HG02973 (cell line): ENCODE measurements around the gene MRGPRF.

Experiments
- ATAC-seq: cut with Tn5 transposase; IDR thresholded peaks from one replicate; pipeline ENCODE4 v1.9.1; 2021; ENCODE audit warnings: moderate library complexity; ENCODE audit not compliant: unreplicated experiment

Gene MRGPRF

DNA sequence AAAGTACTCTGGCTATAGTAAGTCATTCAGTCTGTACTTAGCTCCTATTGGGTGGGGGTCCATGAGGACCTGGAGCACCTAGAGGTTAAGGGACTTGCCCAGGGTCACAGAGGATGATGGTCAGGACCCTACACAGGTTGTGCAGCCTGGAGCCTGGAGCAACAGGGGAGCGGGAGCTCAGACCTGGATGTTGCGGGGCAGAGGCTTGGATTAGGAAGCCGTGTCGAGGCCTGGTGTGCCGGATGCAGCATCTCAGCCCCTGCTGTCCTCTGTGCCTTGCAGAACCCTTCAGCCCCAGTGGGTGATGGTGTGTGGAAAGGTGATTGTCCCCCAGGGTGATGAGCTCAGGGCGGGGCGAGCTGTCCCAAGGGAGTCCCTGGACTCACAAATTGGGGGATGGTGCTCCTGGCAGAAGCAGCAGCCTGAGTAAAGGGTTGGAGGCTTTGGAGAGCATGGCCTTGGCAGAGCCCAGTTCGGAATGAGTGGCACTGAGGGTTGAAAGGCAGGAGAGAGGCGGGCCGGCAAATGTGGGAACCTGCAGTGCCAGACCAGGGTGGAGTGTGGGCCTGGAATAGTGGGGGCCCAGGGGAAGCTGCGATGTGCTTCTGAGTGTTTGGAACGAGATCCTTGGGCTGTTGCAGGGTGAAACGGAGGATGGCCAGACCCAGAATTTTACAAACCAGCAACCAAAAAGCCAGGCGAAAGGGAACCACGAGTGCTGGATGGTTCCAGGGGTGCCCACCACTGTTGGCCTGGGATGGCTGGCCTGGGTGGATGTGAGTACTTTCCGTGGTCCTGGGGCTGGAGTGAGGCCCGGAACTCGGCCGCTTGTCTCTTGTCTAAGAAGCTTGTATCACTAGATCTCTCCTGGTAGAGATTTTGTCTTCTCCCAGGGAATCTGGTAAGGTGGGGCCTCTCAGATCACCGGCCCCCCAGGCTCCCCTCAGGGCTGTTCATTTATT is 38.6 kb upstream of the MRGPRF start:
- ATAC-seq, result no peak

DNA sequence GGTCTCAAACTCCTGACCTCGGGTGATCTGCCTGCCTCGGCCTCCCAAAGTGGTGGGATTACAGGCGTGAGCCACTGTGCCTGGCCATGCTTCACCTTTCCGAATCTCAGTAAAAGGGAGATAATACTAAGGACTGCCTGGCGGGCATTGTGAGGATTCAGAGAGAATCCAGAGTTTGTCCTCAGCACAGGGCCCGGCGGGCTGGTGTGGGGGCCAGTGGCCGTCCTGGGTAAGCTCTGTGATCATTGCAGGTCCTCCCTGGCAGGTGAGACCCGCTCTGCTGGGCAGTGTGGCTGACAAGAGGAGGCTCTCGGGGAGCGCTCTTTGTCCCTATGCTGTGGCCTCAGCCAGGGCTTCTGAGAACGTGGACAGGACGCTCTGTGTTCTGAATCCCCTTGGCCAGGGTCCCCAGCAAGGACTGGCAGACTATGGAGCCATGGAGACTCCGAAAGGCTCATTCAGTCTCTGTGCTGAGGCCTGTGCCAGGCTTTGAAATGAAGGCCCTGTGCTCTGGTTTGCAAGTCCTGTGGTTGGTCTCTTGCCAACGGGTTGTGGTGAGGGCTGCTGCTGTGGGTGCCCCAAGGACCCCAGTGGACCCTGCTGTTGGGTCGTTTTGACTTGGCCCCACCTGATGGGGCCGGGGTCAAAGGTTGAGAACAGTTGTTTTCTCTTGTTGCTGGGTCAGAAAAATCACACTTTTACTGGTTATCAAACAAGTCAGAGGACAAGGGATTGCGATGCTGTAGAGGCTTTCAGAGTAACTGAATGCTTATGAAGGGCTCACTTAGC is 37.7 kb upstream of the MRGPRF start:
- no peak for ATAC-seq

DNA sequence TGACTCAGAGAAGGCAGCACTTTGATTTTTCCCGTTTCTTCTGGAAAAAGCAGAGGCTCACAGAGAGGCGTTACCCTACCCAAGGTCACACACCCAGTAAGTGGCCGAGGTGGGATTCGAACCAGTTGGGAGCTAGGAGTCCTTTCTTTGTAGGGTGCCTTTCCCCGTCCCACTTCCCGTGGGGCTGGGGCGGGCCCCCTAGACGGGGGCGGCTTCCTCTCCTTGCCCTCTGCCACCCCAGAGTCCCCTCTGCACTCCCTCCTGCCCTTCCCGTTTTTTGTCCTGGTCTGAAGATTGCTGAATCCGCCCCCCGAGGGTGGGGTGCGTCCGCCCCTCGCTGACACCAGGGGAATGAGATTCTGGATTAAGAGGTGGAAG is 36.4 kb upstream of the MRGPRF start:
- ATAC-seq, result no peak

DNA sequence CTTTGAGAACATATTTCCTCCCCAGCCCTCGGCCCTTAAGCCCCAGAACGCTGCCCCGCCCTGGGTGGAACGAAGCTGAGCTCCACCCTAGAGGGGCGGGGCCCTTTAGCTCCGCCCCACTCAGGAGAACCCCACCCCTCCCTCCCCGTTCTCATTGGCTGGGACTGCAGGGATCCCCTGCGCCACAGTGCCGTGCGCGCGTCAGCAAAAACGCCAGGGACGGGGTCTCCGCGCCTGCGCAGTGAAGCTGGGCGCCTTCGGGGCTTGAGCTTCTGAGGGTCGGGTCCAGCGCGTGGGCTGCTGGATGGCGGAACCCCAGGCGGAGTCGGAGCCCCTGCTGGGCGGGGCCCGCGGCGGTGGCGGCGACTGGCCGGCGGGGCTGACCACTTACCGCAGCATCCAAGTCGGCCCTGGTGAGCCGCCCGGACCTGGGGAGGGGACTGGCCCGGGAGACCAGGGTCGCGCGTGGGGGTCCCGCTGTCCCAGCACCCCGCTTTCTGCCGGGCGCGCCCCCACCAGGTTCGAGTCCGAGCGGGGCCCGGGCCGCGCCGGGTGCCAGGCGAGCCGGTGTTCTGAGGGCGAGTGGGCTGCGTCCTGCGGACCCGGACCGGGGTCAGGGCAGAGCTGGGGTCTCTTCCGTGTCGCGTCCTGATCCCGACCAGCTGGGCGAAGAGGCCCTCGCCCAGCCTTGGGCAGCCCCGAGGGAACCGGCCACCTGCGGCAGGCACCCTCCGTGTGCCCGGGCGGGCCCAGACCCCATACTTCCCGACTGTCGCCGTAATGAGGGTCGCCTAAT is 35.8 kb upstream of the MRGPRF start, which contains the start of gene TPCN2:
Gene TPCN2, plus strand, starts transcription at position 239 of the 796 bp plus-strand sequence. Its CDS starts 66 bp downstream, at position 305.
- peak; percentile 76 for ATAC-seq

DNA sequence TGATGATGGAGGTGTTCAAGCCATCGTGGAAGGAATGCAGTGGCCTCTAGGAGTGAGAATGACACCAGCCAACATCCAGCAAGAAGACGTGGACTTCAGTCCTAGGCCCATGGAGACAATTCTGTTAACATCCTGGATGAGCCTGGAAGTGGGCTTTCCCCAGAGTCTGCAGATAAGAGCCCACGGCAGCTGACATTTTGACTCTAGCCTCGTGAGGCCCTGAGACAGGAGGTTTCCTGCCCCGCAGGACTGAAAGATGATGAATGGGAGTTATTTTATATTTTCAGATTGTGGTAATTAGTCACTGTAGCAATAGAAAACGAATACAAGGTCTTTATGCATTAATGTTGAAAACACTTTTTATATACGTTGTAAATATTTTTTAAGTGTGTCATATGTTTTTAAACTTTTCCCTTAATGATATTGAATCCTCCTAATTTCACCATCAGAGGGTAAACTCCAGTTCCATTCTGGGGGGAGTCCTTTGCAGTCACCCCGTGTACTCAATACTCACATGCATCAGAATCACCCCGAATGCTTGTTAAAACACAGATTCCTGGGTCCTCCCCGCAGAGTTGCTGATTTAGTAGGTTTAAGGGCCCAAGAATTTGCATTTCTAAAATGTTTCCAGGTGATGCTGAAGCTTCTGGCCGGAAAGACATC is 35.1 kb upstream of the MRGPRF start:
- no peak for ATAC-seq

DNA sequence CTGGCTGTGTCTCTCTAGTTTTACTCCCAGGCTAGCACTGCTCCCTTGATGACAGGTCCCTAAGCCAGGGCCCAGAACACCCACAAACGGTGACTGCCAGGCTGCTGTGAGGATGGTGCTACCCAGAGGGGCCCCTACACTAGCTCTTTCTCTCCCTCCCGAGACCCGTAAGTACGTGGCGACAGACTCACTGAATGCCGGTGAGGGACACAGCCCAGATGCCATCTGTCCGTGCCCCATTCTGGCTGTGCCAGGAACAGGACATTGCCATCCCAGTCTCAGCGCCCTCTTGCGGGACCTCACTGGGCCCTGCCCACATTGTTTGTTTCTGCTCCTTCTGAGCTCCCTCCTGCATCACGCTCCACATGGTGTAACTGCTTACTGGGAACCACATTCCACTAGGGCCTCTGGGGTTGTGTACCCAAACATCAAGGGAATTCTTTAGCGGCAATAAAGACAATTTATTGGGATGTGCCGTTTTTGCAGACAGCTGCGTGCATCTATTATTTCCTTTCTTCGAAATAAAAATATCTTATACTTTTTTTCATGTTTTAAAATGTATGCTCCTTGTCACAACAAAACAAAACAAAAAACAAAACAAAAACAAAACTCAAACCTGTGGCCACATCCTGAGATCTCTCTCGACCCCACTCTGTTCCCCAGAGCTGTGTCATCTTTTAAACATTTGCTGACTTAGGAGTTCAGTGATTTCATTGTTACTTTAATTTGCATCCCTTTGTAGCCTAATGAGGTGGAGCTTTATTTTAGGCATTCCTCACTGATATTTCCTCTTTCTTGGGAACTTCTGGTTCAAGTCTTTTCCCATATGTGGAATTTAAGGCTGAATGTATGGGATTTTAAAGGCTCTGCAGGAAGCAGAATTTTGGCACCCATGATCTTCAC is 31.3 kb upstream of the MRGPRF start:
- no peak for ATAC-seq

DNA sequence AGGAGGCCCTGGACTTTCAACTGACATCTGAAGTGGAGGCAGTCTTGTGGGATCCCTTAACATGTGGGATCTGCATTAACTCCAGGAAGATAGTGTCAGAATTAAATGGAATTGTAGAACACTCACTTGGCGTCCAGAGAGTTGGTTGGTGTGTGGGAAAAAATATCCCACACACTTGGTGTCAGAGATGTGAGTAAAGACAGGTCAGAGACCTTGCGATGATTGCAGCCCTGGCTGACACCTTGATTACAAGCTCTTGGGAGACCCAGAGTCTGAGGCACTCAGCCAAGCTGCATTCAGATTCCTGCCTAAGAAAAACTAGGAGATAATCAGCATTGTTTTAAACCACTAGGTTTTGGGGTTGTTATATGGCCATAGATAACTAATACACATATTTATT is 28.5 kb upstream of the MRGPRF start:
- no peak for ATAC-seq

DNA sequence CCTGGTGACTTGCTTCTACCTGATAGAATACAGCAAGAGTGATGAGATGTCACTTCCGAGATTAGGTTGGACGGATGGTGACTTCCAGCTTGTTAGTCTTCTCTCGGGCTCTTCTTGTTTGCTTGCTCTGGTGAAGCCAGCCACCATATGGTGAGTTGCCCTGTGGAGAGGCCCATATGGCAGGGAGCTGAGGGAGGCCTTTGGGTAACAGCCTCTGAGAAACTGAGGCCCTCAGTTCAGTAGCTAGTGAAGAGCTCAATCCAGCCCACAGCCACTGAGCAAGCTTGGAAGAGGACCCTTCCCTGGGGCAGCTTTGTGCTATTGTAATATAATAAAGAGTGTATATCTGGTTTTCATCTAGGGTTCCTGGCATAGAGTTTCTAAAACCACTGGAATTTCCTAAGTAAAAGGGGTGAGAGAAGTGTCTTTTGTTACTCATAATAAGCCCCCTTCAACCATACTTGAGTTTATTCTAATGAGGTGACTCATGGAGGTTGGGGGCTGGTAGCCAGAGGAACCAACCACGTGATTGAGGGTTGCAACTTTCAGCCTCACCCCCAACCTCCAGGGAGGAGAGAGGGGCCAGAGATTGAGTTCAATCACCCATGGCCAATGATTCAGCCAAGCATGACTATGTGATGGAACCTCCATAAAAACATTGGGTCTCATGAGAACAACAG is 27.7 kb upstream of the MRGPRF start:
- no peak for ATAC-seq

DNA sequence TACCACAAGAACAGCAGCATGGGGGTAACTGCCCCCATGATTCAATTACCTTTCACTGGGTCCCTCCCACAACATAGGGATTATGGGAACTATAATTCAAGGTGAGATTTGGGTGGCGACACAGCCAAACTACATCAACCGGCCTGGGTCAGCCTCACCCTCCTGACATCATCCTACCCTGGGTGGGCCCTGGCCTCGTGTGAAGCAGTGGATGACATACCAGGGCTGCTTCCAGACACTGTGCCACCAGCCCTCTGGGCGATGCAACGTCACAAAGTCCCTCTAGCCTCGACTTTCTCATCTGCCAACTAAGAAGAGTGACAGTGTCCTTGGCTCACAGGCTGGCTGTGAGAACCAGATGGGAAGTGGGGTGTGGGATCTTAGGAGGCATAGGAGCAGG is 27.0 kb upstream of the MRGPRF start:
- no peak for ATAC-seq

DNA sequence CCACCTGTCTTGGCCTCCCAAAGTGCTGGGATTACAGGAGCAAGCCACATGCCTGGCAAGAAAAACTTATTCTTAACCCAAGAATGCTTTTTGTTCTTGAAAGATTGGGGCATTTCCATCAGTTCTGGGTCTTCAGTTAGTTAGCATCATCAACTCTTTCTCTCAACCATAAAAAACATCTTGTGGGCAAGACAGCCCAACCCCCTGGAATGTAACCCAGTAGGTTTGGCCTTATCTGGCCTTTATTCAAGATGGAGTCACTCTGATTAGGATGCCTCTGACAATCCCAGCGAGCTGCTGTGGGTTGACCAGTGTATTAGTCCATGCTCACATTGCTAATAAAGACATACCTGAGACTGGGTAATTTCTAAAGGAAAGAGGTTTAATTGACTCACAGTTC is 26.5 kb upstream of the MRGPRF start:
- ATAC-seq, result no peak

DNA sequence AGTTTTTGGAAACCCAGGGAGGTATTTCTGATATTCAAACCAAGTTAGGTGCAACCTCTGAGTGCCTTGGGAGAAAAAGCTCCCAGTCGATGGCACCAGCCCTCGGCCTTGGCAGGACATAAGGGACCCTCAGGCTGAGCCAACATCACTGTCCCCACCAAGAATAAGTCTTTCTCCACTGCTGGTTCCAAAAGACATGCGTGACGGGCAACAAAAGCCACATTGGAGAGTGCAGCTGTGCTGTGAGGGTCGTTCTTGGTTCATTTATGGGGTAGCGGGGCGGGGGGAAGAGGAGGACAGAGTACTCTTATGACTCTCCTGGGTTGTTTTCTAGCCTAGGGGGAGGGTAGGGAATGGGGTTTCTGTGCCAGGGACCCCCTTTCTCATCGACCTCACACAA is 24.5 kb upstream of the MRGPRF start:
- no peak for ATAC-seq

DNA sequence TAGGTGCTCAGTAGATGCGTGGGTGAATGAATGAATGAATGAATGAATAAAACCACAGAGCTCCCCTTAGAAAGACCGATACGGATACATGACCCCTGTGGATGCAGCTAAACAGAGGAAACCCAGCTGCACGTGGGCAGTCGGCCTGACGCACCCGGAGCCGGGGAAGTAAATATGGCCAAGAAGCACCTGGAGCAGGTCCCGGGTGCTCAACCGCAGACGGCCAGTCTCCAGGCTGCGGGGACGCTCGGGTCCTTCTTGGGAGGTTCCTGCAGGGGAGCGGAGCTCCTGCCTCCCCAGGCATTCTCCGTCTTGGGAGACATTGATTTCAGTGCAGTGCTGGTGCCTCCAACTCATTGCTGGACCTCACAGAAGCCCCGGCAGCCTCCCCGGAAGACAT is 24.0 kb upstream of the MRGPRF start:
- ATAC-seq, result no peak

DNA sequence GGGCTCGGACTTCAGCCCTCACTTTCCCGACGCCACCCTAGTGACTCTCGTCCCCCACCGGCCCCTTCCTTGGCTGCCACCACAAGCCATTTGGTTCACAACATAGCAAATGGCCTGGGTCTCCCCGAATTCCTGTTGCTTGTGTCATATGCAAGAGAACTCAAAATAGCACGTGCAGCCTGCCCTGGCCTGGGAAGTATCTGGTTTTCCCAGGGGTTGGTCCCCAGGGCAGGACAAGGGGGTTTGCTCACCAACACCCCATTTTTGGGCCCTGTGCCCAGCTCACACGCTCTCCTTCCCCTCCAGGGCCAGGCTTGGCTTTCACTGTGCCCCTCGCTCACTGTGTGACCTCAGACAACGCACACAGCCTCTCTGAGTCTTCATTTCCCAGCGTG is 22.9 kb upstream of the MRGPRF start:
- ATAC-seq, result no peak

DNA sequence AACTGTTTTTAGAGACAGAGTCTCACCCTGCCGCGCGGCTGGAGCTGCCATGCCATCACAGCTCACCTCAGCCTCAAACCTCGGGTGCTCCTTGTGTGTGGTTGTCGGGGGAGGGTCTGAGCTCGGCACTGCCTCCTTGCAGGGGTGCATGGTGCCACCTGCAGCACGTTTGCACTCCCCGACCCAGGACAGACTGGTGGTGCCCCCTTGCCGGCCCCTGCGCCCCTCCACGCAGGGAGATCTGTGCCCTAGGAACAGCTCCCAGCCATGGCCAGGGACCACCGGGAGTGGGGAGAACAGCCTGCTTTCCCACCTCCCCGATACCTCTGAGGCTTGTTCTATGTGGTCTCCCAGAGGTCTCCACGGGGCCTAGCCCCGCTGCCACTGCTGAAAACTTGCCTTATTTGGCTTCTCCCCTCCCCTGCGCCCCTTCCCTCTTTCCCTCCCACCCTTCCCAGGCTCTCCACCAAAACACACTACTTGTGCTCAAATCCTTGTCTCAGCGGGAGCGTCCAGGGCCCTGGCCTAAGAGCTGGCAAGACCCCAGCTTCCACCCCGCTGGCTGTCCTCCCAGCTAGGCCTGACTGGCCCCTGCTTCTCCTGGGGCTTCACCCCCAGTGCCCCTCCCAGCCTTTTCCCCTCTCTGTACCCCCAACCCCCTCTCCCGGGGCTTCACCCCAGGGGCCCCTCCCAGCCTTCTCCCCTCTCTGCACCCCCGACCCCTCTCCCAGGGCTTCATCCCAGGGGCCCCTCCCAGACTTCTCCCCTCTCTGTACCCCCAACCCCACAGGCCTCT is 22.3 kb upstream of the MRGPRF start:
- ATAC-seq, result no peak

DNA sequence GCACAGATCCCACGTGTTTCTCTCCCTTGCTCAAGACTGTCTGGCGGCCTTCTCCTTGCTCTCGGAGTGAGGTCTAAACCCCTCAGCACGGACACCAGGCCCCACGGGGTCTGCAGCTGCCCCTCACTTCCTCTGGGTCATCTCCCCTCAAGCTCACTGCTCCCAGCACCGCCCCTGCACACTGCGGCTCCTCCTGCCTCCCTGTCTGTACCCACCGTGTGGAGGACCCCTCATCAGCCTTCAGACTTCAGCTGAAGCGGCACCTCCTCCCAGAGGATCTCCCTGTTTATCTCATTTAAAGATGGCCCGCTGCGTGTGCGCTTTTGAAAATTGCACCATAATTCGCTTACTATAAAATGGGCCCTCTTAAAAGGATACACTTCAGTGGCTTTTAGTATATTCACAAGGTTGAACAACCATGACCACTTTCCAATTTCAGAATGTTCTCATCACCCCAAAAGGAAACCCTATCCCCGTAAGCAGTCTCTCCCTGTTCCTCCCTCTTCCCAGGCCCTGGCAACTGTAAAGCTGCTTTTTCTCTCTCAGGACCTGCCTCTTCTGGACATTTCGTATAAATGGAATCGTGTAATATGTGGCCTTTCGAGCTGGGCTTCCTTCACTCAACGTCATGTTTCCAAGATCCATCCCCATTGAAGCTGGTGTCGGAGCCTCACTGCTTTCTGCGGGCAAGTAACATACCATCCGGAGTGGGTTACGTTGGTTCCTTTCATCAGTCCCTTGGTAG is 21.2 kb upstream of the MRGPRF start:
- no peak for ATAC-seq

DNA sequence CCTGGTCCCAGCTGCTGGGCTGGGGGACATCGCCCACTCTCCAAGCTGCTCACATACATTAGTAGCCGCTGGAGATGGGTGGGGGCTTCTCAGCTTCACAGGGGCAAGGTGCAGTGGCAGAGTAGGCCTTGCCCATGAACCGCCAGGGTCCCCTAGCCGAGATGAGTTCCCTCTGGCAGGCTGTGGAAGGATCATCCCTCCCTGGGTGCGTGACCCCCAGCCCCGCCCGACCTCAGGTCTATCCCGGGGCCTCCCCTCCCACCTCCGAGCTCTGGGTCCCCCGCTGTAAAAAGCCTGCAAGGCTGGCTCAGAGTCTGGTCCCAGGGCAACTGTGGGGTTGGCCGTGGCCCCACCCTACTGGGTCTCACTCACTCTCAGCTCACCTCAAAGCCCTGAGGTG is 20.4 kb upstream of the MRGPRF start:
- ATAC-seq, result no peak

DNA sequence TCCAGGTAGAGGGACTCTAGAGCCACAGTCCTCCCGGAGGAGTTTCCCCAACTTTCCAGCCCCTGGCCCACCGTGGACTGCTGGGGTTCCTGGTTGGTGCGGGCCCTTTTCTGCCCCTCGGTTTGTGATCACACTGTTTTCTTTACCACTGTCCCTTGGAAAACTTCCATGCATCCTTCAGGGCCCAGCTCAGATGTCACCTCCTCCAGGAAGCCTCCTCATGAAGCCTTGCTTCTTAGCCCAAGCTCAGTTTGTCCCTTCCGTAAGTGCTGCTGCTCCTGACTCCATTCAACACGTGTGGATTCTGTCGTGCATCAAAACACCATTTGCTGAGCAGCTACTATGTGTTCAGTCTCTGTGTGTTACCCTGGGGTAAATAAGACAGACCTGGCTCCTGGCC is 19.8 kb upstream of the MRGPRF start:
- no peak for ATAC-seq

DNA sequence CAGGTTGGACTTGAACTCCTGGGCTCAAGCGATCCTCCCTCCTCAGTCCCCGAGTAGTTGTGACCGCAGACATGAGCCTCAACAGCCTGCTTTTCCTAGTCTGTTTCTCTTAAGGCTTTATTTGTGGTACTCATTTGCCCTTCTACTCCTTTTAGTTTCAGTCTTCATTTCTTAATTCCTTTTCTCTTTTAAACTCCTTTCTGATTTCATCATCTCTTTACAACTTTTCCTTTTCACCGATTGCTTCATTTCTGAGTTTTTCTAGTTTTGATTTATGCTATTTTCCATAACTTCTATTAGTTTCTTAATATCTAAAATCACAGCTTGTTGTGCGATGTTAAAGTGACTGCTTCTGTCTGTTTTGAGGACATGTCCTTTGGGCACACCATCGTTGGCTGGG is 17.3 kb upstream of the MRGPRF start:
- no peak for ATAC-seq
